Fibroblast of pulmonary artery (primary cell): ENCODE data around the gene ANKRD31.

Experiments used
- DNase-seq: peaks from one replicate; pipeline ENCODE4 v3.0.0-alpha.2; 2010; ENCODE audit warnings: low read depth
- H3K4me3 ChIP-seq: replicated peaks from 2 replicates; pipeline ENCODE4 v1.5.1; 2011; ENCODE audit warnings: low read depth, mild to moderate bottlenecking, control low read depth, low read length, moderate library complexity
- CTCF ChIP-seq: IDR thresholded peaks from 2 replicates; pipeline ENCODE4 v1.5.1; 2011; ENCODE audit warnings: mild to moderate bottlenecking, control low read depth, low read length, inconsistent platforms; ENCODE audit errors: missing control alignments

Gene ANKRD31

GRCh38 chr5:75047356-75047755, 189.3 kb downstream of the ANKRD31 start:
- no peak overlapping the region for H3K4me3 ChIP-seq
- no peak for DNase-seq
- no peak for TF ChIP-seq CTCF

- H3K4me3 ChIP-seq = no peak overlapping the region
- no peak for TF ChIP-seq CTCF
- DNase-seq = no peak
Measured at GRCh38 chr5:75046366-75047142, 190.1 kb downstream of the ANKRD31 start.

- TF ChIP-seq CTCF = no peak
- no peak for DNase-seq
- no peak overlapping the region for H3K4me3 ChIP-seq
Measured at GRCh38 chr5:75045071-75045470, 191.6 kb downstream of the ANKRD31 start.

- no peak for DNase-seq
- H3K4me3 ChIP-seq = no peak overlapping the region
Measured at GRCh38 chr5:75044406-75044805, 192.3 kb downstream of the ANKRD31 start.

GRCh38 chr5:75043633-75044264, 192.9 kb downstream of the ANKRD31 start:
- DNase-seq = no peak
- H3K4me3 ChIP-seq = no peak overlapping the region
- TF ChIP-seq CTCF = no peak

More at GRCh38 chr5:75044406-75044805, 192.3 kb downstream of the ANKRD31 start:
- no peak for TF ChIP-seq CTCF

- TF ChIP-seq CTCF = no peak
- no peak for DNase-seq
- no peak overlapping the region for H3K4me3 ChIP-seq
Measured at GRCh38 chr5:75042522-75042921, 194.2 kb downstream of the ANKRD31 start.
